ENCODE measurements around the gene MGST2.

MGST2 gene

DNA sequence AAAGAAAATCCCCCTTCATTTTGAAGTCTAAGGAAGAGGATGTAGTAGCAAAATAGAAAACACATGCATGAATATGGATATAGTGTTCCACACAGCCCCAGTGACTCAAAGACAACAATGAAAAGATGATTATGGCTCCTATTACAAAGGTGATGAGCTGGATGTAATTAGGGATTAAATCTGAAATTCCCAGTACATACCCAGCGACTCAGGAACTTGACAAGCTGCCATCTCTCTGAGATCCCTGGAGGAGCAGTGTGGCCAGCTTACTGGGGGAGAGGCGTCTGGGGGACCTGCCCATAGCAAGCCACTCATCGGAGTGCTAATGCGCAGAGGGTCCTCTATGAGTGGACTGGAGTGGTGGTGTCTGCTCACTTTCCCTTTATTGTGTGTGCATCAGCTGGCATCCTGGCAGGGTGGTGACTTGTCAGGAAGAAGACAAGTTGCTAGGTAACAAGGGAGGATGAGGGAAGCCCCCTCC lies 42.7 kb upstream of the MGST2 start:
- H3K79me2 ChIP-seq (ENCODE audit: insufficient read depth, low read length) = no peaks in the 10 kb centered on the region

GRCh38 chr4:139624441-139625092 lies 41.1 kb upstream of the MGST2 start:
- peaks cover 7% of the 10 kb centered on the region for H3K4me1 ChIP-seq (ENCODE audit: insufficient read depth, low read length, poor library complexity, severe bottlenecking)
- no peaks in the 10 kb centered on the region for H3K36me3 ChIP-seq (ENCODE audit: insufficient read depth, low read length)
- no peaks in the 10 kb centered on the region for H3F3A ChIP-seq (ENCODE audit: low read depth)
- no peak overlapping the region for H2AFZ ChIP-seq (ENCODE audit: low read length)
- H3K9me2 ChIP-seq (replicated peaks; ENCODE audit: low read depth, low read length) = no peaks in the 10 kb centered on the region
- no peaks in the 10 kb centered on the region for H3K27me3 ChIP-seq (ENCODE audit: insufficient read depth, low read length, poor library complexity, severe bottlenecking)
- no peak overlapping the region for H3K4me2 ChIP-seq (ENCODE audit: low read depth, low read length, poor library complexity, severe bottlenecking)
- H3K9me3 ChIP-seq (ENCODE audit: insufficient read depth, low read depth, low read length) = no peaks in the 10 kb centered on the region
- H3K4me3 ChIP-seq (ENCODE audit: low read length, poor library complexity, severe bottlenecking) = no peak overlapping the region
- H4K20me1 ChIP-seq (ENCODE audit: insufficient read depth, low read length, poor library complexity, severe bottlenecking) = no peaks in the 10 kb centered on the region
- TF ChIP-seq, protein P1, sequence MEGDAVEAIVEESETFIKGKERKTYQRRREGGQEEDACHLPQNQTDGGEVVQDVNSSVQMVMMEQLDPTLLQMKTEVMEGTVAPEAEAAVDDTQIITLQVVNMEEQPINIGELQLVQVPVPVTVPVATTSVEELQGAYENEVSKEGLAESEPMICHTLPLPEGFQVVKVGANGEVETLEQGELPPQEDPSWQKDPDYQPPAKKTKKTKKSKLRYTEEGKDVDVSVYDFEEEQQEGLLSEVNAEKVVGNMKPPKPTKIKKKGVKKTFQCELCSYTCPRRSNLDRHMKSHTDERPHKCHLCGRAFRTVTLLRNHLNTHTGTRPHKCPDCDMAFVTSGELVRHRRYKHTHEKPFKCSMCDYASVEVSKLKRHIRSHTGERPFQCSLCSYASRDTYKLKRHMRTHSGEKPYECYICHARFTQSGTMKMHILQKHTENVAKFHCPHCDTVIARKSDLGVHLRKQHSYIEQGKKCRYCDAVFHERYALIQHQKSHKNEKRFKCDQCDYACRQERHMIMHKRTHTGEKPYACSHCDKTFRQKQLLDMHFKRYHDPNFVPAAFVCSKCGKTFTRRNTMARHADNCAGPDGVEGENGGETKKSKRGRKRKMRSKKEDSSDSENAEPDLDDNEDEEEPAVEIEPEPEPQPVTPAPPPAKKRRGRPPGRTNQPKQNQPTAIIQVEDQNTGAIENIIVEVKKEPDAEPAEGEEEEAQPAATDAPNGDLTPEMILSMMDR (conservative IDR thresholded peaks at IDR 0.05; ENCODE audit: low read length) = no peak
- TF ChIP-seq EZH2phosphoT487 (IDR thresholded peaks at IDR 0.05; ENCODE audit: borderline replicate concordance) = no peak
- H3K79me2 ChIP-seq (ENCODE audit: insufficient read depth, low read length) = no peaks in the 10 kb centered on the region
- H3K9ac ChIP-seq (ENCODE audit: low read depth, low read length, poor library complexity, severe bottlenecking) = no peak overlapping the region

More for the DNA sequence above, 42.7 kb upstream of the MGST2 start:
- H3K27me3 ChIP-seq (ENCODE audit: insufficient read depth, low read length, poor library complexity, severe bottlenecking) = no peaks in the 10 kb centered on the region
- no peak overlapping the region for H2AFZ ChIP-seq (ENCODE audit: low read length)
- no peak for TF ChIP-seq EZH2phosphoT487 (IDR thresholded peaks at IDR 0.05; ENCODE audit: borderline replicate concordance)
- TF ChIP-seq, protein P1 (conservative IDR thresholded peaks at IDR 0.05; ENCODE audit: low read length) = no peak
- no peaks in the 10 kb centered on the region for H3K9me3 ChIP-seq (ENCODE audit: insufficient read depth, low read depth, low read length)
- peaks cover 7% of the 10 kb centered on the region for H3K4me1 ChIP-seq (ENCODE audit: insufficient read depth, low read length, poor library complexity, severe bottlenecking)
- no peaks in the 10 kb centered on the region for H4K20me1 ChIP-seq (ENCODE audit: insufficient read depth, low read length, poor library complexity, severe bottlenecking)
- no peak overlapping the region for H3K4me2 ChIP-seq (ENCODE audit: low read depth, low read length, poor library complexity, severe bottlenecking)
- no peak overlapping the region for H3K9ac ChIP-seq (ENCODE audit: low read depth, low read length, poor library complexity, severe bottlenecking)
- H3K4me3 ChIP-seq (ENCODE audit: low read length, poor library complexity, severe bottlenecking) = no peak overlapping the region
- no peaks in the 10 kb centered on the region for H3K36me3 ChIP-seq (ENCODE audit: insufficient read depth, low read length)
- no peaks in the 10 kb centered on the region for H3K9me2 ChIP-seq (replicated peaks; ENCODE audit: low read depth, low read length)
- no peaks in the 10 kb centered on the region for H3F3A ChIP-seq (ENCODE audit: low read depth)

DNA sequence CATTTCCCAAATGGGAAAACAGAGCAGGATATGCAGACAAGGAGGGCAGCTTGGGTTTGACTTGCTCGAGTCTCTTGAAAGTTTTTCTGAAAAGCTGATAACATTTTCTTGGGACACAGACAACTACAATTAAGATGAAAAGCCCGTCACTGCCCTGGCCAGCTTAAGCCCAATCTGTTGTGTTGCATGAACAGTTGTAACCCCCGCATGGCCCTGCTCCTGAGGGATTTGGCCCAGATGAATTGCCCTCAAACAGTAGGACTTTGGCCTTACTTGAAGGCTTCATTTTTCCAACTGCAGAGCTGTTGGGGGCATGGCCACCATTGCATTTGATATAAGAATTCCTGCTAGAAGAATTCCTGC lies 40.5 kb upstream of the MGST2 start:
- no peaks in the 10 kb centered on the region for H3K79me2 ChIP-seq (ENCODE audit: insufficient read depth, low read length)

More for the DNA sequence above, 40.5 kb upstream of the MGST2 start:
- H3F3A ChIP-seq (ENCODE audit: low read depth) = no peaks in the 10 kb centered on the region
- H3K9me3 ChIP-seq (ENCODE audit: insufficient read depth, low read depth, low read length) = no peaks in the 10 kb centered on the region
- H3K9ac ChIP-seq (ENCODE audit: low read depth, low read length, poor library complexity, severe bottlenecking) = no peak overlapping the region
- TF ChIP-seq, protein P1 (conservative IDR thresholded peaks at IDR 0.05; ENCODE audit: low read length) = no peak
- TF ChIP-seq EZH2phosphoT487 (IDR thresholded peaks at IDR 0.05; ENCODE audit: borderline replicate concordance) = no peak
- no peak overlapping the region for H3K4me3 ChIP-seq (ENCODE audit: low read length, poor library complexity, severe bottlenecking)
- no peaks in the 10 kb centered on the region for H3K36me3 ChIP-seq (ENCODE audit: insufficient read depth, low read length)
- H4K20me1 ChIP-seq (ENCODE audit: insufficient read depth, low read length, poor library complexity, severe bottlenecking) = no peaks in the 10 kb centered on the region
- no peaks in the 10 kb centered on the region for H3K9me2 ChIP-seq (replicated peaks; ENCODE audit: low read depth, low read length)
- no peaks in the 10 kb centered on the region for H3K27me3 ChIP-seq (ENCODE audit: insufficient read depth, low read length, poor library complexity, severe bottlenecking)
- peaks cover 7% of the 10 kb centered on the region for H3K4me1 ChIP-seq (ENCODE audit: insufficient read depth, low read length, poor library complexity, severe bottlenecking)
- no peak overlapping the region for H2AFZ ChIP-seq (ENCODE audit: low read length)
- H3K4me2 ChIP-seq (ENCODE audit: low read depth, low read length, poor library complexity, severe bottlenecking) = no peak overlapping the region
